GM19372 (cell line): ENCODE results near the gene ADCY9.
"Not testable (repeated sequence)": the region's sequence is repeated elsewhere in the genome, so short reads cannot be mapped to it uniquely, and the experiment has no call there.

ENCODE experiments used
- ATAC-seq: cut with Tn5 transposase; IDR thresholded peaks from one replicate; pipeline ENCODE4 v1.9.1; 2021; ENCODE audit warnings: mild to moderate bottlenecking, low read depth, moderate library complexity; ENCODE audit not compliant: unreplicated experiment

ADCY9 gene

DNA sequence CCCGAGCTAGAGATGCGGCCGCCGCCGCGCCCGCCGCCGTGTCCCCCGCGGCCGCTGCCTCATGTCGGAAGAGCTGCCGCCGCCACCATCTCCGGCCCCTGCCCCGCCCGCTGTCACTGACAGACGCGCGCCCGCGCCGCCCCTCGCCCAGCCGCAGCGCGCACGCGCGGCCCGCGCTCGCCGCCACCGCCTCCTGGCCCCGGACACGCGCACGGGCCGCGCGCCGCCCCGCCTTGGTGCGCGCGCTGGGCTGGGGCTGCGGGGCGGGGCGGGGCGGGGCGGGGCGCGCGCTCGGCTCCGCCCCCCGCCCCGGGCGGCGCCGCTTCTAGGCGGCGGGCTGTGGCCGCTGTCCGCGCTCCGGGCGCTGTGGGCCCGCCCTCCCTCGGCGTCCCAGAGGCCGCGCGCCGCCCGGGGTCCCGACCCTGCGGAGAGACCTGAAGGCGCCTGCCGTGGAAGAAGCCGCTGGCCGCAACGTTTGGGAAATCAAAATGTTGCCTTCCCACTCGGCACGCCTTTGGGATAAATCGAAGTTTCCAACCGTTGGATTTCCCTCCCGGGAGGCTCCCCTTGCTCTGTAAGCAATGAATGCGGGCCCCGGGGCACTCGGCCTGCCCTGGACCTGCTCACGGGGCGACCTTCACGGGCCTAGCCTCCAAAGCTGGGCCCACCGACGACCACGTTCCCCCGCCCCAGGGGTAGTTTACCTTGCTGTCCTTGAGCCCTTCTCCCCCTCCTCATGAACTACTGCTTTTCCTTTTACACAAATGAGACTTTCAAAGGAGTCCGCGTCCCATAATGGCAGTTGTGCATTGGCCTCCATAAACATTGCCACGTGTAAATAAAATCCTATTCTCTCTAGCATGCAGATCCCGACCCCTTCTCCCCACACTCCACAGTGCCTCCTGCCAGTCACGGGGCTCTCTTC, at the start of gene ADCY9:
TSS of gene ADCY9 (minus strand) at position 118 of the 925 bp plus-strand sequence. CDS start 1,000 bp downstream, outside the sequence.
- ATAC-seq = peak; percentile 84

DNA sequence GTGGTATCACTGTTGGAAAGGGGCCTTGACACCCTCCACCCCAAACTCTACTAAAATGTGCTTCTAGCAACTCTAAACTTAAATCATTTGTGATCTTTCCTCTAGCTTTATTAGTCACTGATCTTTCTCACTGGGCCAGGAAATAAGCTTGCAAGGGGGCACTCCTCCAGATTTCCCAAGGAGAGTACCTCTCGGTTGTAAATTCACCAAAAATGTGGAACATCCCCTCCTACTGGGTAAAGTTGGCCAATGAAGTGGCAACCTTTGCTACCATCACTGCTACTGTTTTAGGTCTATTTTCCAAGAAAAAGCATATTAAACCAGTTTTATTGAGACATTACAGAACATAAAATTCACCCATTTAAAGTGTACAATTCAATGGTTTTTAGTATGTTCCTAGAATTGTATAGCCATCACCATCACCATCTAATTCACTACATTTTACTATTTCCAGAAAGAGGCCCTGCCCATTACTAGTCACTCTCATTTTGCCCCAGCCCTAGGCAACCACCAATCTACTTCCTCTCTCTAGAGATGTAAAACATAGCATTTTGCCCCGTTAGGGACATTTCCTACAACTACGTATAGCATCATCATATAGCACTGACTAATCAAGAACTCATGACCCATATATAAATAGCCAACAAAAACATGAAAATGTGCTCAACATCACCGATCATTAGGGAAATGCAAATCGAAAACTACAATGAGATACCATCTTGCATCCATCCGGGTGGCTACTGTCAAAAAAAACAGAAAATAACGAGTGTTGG, 44.6 kb upstream of the ADCY9 start:
- ATAC-seq = no peak

DNA sequence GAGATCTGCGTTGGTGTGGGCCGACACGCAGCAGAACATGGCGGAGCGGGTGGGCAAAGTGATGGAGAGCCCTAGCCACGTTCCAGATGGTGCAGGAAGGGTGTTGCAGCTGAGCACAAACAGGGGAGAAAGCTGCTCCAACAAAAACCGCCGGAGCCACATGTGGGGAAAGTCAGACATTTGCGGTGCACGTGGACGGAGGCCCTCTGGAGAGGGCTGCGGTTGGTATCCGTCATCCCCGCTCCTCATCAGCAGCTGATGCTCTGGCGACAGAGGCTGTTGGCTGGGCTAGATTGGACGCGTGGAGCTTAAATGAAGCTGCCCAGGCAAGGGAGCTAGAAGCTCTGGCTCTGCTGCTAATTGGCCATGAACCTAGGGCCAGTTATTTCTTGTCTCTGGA, 43.5 kb upstream of the ADCY9 start:
- no peak for ATAC-seq

DNA sequence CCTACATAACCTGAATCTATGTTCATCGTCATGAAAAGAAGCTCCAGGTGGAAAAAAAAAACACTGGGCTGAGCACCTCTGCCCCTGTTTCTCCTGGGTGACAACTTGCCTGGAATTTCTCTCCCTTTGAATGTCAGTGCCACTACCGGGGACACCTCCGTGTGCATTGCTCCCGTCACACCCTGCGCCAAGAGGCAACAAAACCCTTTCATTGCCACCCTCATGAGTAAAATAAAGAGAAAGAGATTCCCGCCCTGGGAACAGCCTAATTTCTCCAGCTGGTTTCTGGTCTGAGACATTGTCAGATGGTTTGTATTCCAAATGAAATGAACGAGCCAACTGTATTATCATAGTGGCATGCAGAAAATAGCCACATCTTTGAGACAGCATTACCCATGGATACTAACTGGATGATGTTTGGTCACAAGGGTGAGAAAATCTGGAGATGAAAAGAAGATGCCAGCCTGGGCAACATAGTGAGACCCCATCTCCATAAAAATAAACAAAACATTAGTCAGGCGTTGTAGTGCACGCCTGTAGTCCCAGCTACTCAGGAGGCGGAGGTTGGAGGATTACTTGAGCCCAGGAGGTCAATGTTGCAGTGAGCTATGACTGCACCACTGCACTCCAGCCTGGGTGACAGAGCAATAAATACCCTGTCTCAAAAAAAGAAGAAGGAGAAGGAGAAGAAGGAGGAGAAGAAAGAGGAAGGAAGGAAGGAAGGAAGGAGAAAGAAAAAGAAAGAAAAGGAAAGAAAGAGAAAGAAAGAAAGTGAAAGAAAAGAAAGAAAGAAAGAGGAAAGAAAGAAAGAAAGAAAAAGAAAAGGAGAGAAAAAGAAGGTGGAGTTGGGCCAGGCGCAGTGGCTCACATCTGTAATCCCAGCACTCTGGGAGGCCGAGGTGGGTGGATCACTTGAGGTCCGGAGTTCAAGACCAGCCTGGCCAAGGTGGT, 42.2 kb upstream of the ADCY9 start:
- ATAC-seq = no peak

DNA sequence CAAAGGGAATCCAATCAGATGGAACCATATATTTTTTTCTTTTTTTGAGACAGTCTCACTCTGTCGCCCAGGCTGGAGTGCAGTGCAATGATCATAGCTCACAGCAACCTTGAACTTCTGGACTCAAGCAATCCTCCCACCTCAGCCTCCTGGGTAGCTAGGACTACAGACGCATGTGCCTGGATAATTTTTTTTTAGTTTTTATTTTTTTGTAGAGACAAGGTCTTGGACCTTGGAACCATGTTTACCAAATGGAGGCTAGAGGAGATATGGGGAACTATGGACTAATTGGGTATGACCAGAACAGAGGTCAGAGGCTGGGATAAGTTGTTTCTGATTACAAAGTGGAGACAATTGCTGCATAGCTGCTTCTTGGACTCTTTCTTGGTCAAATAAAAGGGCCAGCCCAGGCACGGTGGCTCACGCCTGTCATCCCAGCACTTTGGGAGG, 41.2 kb upstream of the ADCY9 start:
- no peak for ATAC-seq

DNA sequence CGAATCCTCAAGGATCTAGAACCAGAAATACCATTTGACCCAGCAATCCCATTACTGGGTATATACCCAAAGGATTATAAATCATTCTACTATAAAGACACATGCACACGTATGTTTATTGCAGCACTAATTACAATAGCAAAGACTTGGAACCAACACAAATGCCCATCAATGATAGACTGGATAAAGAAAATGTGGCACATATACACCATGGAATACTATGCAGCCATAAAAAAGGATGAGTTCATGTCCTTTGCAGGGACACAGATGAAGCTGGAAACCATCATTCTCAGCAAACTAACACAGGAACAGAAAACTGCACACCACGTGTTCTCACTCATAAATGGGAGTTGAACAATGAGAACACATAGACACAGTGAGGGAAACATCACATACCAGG, 40.3 kb upstream of the ADCY9 start:
- ATAC-seq = not testable (repeated sequence)

DNA sequence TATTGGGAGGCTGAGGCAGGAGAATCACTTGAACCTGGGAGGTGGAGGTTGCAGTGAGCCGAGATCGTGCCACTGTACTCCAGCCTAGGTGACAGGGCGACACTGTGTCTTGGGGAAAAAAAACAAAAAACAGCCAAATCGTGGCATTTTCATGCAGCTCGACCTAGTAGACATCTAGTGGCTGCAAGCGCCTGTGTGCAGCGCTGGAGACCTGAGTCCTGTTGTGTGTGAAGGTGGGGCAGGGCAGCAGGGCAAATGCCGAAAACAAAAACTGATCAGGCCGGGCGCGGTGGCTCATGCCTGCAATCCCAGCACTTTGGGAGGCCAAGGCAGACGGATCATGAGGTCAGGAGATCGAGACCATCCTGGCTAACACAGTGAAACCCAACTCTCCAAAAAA, 37.1 kb upstream of the ADCY9 start:
- not testable (repeated sequence) for ATAC-seq

DNA sequence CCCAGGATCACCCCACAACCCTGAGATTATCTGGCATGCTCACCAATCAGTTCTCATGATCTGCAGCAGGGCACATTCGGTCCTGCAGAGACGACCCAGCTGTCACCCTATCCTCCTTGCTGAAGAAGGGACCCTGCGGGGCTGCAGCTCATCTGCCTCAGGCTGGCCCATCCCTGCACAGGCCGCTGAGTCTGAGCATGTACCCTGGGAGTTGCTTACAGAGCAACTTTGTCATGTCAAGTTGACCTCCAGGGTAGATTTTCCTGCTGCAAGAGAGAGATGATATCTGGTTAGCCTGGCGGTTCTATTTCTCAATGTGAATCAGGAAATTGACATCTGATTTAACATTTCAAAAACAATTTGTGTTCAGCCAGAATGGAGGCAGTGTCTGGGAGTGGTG, 36.0 kb upstream of the ADCY9 start:
- no peak for ATAC-seq

DNA sequence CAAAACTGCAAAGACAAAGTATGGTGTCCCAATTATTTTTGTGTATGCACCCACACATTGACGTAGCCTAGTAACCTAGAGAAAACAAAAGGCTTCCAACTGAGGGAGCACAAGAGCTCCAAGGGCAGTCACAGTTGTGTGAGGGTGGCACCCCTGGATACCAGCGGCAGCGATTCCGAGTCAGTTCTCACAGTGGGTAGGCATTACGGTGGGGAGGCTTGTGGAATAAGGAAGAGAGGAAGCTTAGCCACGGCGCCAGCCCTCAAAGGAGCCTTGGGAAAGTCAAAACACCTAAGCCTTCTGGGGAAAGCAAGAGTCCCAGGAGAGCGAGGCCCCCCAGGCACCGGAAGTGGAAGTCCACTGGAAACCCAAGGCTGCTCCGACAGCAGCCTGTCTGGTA, 31.0 kb upstream of the ADCY9 start:
- ATAC-seq = no peak

DNA sequence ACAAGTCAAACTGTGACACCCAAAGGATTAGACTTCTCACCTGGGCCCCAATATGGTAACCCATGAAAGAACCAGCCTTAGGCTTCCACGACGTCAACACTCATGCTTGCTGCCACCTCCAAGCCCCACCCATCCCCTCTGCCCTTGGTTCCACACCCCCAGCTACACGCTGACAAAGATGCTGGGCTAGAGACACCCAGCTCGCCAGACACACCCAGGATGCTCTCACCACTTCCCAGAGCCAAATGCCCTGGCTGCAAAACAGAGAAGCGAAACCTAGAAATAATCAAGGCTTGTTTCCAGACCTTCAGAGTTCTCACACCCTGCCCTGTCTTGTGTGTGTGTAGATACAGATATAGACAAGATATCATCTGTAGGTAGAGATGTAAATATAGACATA, 26.0 kb upstream of the ADCY9 start:
- no peak for ATAC-seq

DNA sequence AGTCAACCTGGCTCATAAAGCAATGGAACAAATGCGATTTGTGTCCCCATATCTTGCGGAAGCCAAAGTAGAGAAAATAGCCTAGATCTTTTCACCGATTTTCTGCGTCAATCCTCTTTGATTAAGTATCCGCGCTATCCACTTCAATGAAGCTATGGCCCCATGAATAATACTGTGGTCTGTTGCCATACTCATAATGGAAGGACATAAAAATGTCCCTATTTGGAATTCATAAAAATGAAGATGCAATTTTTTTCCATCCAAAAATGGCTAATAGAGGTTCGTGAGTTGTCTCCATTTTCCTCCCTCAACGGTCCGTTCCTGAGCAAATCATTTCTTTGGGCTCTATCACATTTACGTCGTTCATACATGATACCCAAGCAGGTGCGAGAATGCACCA, 25.4 kb upstream of the ADCY9 start:
- no peak for ATAC-seq

DNA sequence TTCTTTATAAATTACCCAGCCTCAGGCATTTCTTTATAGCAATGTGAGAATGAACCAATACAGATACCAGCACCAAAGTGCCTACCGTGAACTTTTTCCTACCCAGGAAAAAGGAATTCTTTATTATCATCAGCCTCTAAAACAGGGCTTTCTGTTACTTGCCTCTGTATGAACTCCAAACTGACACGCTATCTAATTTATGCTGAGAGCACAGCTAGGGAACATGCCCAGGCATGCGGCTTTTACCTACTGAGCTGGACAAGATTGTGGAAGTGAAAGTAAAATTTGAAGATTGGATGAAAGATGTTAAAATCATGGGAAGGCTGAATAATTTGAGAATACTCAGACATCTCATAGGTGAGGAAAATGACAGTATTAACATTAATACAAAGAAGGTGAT, 24.4 kb upstream of the ADCY9 start:
- ATAC-seq = no peak

DNA sequence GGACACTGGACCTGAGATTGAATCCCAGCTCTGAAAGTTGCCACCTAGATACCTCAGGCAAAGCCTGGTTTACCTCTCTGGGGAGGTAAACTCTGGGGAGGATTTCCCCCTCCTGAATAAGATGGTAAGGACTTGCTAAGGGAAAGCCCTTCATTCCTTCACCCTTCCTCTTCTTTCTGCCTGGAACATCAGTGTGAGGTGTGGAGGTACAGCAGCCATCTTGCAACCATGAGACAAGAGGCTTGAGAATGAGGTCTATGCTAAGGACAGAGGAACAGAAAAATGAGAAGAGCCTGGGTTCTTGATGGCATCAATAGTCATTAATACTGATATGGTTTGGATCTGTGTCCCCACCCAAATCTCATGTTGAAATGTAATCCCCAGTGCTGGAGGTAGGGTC, 23.7 kb upstream of the ADCY9 start:
- no peak for ATAC-seq

DNA sequence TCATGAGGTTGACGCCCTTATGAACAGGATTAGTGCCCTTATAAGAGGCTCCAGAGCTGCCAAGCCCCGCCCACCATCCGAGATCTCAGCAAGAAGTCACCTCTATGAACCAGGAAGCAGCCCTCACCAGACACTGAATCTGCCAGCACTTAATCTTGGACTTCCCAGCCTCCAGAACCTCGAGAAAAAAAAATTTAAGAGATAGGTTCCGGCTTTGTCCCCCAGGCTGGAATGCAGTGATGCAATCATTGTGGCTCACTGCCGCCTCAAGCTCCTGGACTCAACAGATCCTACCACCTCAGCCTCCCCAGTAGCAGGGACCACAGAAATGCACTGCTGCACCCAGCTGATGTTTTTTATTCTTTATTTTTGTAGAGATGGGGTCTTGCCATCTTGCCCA, 22.5 kb upstream of the ADCY9 start:
- ATAC-seq = no peak

DNA sequence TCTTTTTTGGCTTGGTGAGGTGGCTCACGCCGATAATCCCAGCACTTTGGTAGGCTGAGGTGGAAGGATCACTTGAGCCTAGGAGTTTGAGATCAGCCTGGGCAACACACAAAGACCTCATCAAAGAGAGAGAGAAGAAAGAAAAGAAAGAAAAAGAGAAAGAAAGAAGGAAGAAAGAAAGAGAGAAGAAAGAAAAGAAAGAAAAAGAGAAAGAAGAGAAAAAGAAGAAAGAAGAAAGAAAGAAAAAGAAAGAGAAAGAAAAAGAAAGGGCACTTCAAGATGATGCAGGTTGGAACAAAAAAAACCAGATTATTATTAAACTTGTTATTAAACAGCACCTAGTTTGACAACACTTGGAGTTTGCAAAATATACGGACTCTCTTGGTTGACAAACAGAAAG, 21.2 kb upstream of the ADCY9 start:
- ATAC-seq = no peak

DNA sequence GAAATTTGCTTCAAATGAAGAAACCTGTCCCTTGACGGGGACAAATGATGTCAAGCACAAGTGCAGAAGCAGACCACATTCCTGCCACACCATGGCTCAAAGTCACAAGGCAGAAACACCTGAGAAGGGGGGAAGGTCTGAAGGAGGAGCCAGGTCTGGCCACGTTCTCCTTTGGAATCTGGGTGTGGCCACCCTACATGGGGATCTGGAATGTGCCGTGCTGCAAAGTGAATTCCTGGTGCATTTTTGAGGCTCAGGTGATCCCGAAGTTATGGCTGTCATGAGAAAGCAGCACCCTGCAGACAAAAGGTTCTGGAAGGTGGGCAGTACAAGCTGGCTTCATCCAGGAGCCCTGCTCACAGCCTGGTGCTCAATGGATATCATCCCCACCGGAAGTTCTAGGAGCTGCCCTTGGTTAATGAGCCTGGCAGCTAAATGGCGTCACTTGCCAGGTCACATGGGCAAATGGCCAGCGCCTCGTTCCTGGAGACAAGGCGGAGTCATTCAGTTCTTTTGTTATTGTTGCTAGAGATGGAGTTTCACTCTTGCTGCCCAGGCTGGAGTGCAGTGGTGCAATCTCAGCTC, 20.1 kb upstream of the ADCY9 start:
- no peak for ATAC-seq

DNA sequence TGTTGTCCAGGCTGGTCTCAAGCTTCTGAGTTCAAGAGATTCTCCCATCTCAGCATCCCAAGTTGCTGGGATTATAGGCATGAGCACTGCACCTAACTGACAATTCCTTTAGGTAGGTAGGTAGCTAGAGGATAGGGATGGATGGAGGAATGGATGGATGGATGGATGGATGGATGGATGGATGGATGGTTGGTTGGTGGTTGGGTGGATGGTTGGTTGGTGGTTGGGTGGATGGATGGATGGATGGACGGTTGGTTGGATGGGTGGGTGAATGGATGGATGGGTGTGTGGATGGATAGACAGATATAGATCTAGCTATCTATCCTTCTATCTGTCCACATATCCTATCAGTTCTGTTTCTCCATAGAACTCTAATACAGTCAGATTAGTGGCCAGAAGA, 19.3 kb upstream of the ADCY9 start:
- no peak for ATAC-seq

DNA sequence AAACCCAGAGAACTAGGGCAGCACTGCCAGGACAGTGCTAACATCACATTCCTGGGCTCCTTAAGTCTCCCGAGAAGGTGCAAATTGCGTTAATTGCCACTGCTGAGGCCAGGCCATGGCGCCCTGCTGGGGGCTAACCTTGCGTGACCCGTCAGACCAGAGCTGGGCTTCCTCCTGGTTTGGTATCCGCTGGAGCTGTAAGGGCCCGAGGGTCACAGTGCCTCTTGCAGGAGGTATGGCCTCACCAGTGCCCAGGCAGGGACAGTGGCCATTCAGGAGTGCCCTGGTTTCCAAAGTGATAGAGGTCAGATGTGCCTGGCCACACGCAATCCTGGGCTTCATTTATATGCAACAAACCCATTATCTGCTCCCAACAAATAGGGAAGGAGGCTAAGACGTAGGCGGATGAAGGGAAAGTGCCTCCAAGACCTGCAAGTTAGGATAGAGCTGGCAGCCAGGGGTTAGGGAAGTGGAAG, 17.7 kb upstream of the ADCY9 start:
- no peak for ATAC-seq

DNA sequence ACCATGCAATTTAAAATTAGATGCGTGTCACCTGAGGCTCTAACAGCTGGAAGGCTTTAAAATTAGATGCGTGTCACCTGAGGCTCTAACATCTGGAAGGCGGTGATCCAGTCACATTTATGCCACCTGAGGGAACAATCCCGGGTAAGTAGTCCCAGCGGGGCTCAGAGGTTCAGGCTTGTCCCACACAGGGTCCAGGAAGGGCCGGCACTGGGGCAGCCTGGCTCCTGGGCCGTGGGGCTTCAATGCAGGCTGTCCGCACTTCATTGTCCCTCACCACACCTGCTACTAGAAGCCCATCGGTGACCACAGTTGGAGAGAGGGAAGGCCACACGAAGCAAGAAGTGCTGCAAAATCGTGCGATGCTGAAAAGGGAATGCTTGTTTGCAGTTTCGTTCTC, 15.4 kb upstream of the ADCY9 start:
- no peak for ATAC-seq
